A673 (cell line): ENCODE measurements around the gene FDXR.

Experiments used
- CTCF ChIP-seq: fragments of 300-800, 200-600 bp; sonication (generic); conservative IDR thresholded peaks from 2 replicates; pipeline ENCODE4 v1.5.1; 2017; ENCODE audit warnings: low read depth, mild to moderate bottlenecking, antibody characterized with exemption, low read length, moderate library complexity, mixed read lengths
- EZH2 ChIP-seq: fragments of 200-600 bp; sonication (generic); IDR thresholded peaks from 2 replicates; pipeline ENCODE4 v1.6.1; 2017; ENCODE audit warnings: borderline replicate concordance, low read depth, mild to moderate bottlenecking, mixed read lengths, antibody characterized with exemption, low read length; ENCODE audit not compliant: poor library complexity, severe bottlenecking

- TF ChIP-seq CTCF: no peak
- no peak for TF ChIP-seq EZH2
Observed at GRCh38 chr17:74917430-74917829, 44.6 kb upstream of the FDXR start.
